Cardiac fibroblast (primary cell): ENCODE data around the gene ARHGEF39.

Source experiments
- DNase-seq, 2 donors: peaks; one replicate each; pipeline versions ENCODE4 v3.0.0 to v3.0.0-alpha.2; 2010; ENCODE audit warnings: low read depth in 2 of 2
- H3K4me3 ChIP-seq, 2 donors: replicated peaks in 1 of 2; 1 replicate in 1 of 2; 2 replicates in 1 of 2; pipeline ENCODE4 v1.5.1; 2011; ENCODE audit warnings: low read depth in 2 of 2, low read length in 2 of 2, mild to moderate bottlenecking in 2 of 2, moderate library complexity in 1 of 2
- TF ChIP-seq, protein P1 (sequence below): IDR thresholded peaks from one replicate; pipeline ENCODE4 v1.5.1; 2011; ENCODE audit warnings: low read depth, mild to moderate bottlenecking, low read length, inconsistent platforms

ARHGEF39 gene

GRCh38 chr9:35708146-35708545, 43.2 kb upstream of the ARHGEF39 start:
- DNase-seq: no peak
- TF ChIP-seq, protein P1, sequence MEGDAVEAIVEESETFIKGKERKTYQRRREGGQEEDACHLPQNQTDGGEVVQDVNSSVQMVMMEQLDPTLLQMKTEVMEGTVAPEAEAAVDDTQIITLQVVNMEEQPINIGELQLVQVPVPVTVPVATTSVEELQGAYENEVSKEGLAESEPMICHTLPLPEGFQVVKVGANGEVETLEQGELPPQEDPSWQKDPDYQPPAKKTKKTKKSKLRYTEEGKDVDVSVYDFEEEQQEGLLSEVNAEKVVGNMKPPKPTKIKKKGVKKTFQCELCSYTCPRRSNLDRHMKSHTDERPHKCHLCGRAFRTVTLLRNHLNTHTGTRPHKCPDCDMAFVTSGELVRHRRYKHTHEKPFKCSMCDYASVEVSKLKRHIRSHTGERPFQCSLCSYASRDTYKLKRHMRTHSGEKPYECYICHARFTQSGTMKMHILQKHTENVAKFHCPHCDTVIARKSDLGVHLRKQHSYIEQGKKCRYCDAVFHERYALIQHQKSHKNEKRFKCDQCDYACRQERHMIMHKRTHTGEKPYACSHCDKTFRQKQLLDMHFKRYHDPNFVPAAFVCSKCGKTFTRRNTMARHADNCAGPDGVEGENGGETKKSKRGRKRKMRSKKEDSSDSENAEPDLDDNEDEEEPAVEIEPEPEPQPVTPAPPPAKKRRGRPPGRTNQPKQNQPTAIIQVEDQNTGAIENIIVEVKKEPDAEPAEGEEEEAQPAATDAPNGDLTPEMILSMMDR: no peak
- no peak overlapping the region for H3K4me3 ChIP-seq

DNA sequence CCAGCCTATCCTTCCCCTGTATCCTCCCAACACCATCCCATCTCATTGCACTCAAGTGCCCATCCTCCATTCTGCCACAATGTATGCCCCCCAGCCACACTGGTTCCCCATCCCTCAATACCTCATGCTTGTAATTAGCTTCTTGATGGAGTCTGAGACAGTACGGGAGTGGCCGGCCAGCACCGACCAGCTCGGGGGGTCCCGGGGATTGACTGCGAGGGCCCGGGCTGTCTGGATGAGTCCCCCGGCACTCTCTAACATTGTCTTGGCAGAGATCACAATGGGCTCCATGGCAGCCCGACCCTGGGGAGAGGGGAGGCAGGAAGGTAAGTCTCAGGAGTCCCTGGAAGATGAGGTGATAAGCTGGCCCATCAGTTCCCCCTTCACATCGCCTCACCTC, 42.0 kb upstream of the ARHGEF39 start:
- TF ChIP-seq, protein P1: no peak
- DNase-seq: no peak
- no peak overlapping the region for H3K4me3 ChIP-seq

DNA sequence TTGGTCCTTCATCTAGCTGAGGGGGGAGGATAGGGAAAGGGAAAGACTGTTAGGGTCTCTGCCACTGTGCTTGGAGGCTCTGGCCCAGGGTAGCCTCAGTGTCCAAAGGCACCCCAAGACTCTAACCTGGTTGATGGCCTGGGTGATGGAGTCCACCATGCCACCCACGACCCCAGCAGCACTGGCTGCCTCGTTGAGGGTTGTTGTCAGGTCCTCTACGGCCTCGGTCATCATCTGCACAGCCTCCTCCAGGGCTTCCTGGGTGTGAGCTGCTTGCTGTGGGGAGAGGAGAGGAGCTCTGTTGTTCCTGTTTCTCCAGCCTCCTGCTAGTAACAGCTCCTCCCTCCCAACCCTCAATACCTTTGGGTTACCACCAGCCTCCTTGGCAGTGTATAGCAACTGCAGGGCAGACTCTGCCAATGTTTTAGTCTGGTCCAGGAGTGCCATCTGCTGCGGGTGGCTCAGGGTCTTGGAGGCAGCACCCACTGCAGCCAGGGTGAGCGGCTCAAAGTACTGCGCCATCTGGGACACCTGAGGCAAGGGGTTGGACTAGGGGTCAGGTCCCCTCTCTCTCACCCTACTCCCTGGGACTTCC, 40.9 kb upstream of the ARHGEF39 start:
- no peak for DNase-seq
- no peak overlapping the region for H3K4me3 ChIP-seq
- TF ChIP-seq, protein P1: no peak

- no peak overlapping the region for H3K4me3 ChIP-seq
- TF ChIP-seq, protein P1: no peak
- no peak for DNase-seq
These were observed 40.4 kb upstream of the ARHGEF39 start for GRCh38 chr9:35705372-35705771.

DNA sequence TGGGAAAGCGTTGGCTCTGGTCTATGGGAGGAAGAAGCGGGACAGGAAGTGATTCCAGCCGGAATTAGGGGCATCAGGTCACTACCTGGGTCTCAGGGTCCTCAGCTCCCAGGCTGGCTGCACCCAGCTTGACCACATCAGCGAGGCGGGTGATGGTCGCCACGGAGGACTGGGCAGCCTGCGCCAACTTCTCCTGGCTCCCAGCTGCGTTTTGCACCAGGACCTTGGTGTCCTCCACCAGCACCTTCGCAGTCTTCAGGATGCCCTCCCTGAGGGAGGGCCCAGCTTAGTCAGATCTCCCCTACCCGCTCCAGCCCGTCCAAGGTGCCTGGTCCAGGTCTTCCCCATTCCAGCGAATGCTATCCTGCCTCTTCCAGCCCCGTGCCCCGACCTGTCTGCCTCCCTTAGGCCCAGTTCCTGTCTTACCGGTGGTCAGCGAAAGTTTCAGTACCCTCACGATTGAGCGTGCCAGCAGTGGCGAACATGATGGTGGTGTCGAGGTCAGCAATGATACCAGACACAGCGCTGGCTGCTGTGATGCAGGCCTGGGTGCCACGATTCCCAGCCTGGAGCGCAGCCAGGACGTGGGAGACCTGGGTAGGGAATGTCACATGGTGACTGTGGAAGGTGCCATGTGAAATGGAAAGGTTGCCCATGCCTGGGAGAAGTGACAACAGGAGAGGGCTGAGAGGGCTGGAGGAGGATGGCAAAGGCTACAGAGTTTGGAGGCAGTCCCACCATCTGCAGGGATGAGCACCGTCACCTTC, 39.1 kb upstream of the ARHGEF39 start:
- H3K4me3 ChIP-seq: no peak overlapping the region
- DNase-seq: no peak
- TF ChIP-seq, protein P1: no peak

DNA sequence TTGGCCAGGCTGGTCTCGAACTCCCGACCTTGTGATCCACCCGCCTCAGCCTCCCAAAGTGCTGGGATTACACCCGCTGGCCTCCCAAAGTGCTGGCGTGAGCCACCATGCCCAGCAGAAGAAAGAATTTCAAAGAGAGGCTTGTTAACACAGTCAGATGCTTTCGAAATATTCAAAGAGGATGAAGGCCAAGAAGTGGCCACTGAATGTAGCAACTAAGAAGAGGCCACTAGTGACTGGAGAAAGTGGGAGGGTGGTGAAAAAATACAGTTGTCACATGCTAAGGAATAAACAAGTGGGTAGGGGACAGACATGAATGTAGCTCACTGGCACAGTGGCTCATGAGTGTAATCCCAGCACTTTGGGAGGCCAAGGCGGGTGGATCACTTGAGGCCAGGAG, 37.7 kb upstream of the ARHGEF39 start:
- TF ChIP-seq, protein P1: no peak
- DNase-seq: no peak
- no peak overlapping the region for H3K4me3 ChIP-seq

DNA sequence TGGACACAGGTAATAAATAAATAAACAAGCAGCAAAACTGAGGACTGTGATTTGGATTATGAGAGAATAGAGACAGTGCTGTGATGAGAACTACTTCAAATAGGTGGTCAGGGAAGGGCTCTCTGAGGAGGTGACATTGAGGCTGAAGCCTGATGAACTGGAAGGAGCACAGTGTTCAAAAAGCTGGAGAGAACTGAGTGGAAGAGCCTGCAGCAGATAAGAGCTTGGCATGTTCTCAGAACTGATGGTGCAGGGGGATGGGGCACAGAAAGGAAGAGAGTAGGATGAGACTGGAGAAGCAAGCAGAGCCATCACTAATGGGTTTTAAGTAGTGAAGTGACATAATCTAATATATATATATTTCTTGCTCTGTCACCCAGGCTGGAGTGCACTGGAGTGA, 35.9 kb upstream of the ARHGEF39 start:
- no peak overlapping the region for H3K4me3 ChIP-seq
- DNase-seq: no peak
- TF ChIP-seq, protein P1: no peak
